ENCODE results near the gene NBPF3. TPM values are rescaled to one million over a fixed set of nuclear protein-coding genes. Genes with fewer than 3 reads are reported as not detected.
"Not testable (repeated sequence)": the region's sequence is repeated elsewhere in the genome, so short reads cannot be mapped to it uniquely, and the experiment has no call there.

Gene NBPF3
- total RNA-seq, 4 donors from 2014 or later = 3.8 to 23.0 (median 6.7) TPM

- H3K27me3 ChIP-seq = no peaks in the 10 kb centered on the region
- DNase-seq = no peak
- intact Hi-C loops (cut with DNase I; ENCODE audit: low total_unique reads) = no loop called here
- H3K9me3 ChIP-seq = no peaks in the 10 kb centered on the region
- H3K4me1 ChIP-seq = no peaks in the 10 kb centered on the region
- TF ChIP-seq POLR2A (IDR thresholded peaks at IDR 0.05) = no peak
- TF ChIP-seq, protein P1, sequence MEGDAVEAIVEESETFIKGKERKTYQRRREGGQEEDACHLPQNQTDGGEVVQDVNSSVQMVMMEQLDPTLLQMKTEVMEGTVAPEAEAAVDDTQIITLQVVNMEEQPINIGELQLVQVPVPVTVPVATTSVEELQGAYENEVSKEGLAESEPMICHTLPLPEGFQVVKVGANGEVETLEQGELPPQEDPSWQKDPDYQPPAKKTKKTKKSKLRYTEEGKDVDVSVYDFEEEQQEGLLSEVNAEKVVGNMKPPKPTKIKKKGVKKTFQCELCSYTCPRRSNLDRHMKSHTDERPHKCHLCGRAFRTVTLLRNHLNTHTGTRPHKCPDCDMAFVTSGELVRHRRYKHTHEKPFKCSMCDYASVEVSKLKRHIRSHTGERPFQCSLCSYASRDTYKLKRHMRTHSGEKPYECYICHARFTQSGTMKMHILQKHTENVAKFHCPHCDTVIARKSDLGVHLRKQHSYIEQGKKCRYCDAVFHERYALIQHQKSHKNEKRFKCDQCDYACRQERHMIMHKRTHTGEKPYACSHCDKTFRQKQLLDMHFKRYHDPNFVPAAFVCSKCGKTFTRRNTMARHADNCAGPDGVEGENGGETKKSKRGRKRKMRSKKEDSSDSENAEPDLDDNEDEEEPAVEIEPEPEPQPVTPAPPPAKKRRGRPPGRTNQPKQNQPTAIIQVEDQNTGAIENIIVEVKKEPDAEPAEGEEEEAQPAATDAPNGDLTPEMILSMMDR (IDR thresholded peaks at IDR 0.05) = no peak
- H3K36me3 ChIP-seq = no peaks in the 10 kb centered on the region
- H3K27ac ChIP-seq = peak overlapping the region; percentile 64 to 69
- peak overlapping the region; percentile 52 to 79 for H3K4me3 ChIP-seq
These were observed 604 bp upstream of the NBPF3 start for GRCh38 chr1:21439345-21439720.

GRCh38 chr1:21440630-21441125 is 741 bp downstream of the NBPF3 start:
- DNase-seq; H3K4me1 ChIP-seq; H3K36me3 ChIP-seq; H3K27me3 ChIP-seq; H3K9me3 ChIP-seq; intact Hi-C loops (cut with DNase I; ENCODE audit: low total_unique reads): not testable (repeated sequence)
- Histone ChIP-seq H3K27ac (peak overlapping the region; percentile 64 to 69), H3K4me3 (peak overlapping the region; percentile 52 to 79)

- H3K4me3 ChIP-seq; intact Hi-C loops (cut with DNase I; ENCODE audit: low total_unique reads); H3K4me1 ChIP-seq; H3K27ac ChIP-seq; H3K9me3 ChIP-seq; H3K36me3 ChIP-seq; DNase-seq; H3K27me3 ChIP-seq: not testable (repeated sequence)
These were observed 6.7 kb downstream of the NBPF3 start for GRCh38 chr1:21446647-21447046.

DNA sequence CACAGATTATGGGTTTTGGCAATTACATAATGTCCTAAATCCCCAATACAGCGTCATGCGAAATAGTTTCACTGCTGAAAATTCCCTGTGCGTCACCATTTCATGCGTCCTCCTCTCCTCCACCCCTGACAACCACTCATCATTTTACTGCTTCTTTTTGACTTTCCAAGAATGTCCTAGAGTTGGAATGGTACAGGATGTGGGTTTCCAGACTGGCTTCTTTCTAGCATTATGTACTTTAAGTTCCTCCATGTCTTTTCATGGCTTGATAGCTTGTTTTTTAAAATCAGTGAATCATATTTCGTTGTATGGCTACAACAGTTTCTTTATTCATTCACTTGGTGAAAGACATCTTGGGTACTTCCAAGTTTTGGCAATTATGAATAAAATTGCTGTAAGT is 7.4 kb downstream of the NBPF3 start:
- TF ChIP-seq, protein P1 (IDR thresholded peaks at IDR 0.05) = no peak
- TF ChIP-seq POLR2A (IDR thresholded peaks at IDR 0.05) = no peak
- Histone ChIP-seq H3K4me1 (no peaks in the 10 kb centered on the region), H3K27ac (no peak overlapping the region), H3K27me3 (no peaks in the 10 kb centered on the region), H3K36me3 (no peaks in the 10 kb centered on the region), H3K4me3 (no peak overlapping the region), H3K9me3 (no peaks in the 10 kb centered on the region)
- intact Hi-C loops (cut with DNase I; ENCODE audit: low total_unique reads) = no loop called here
- DNase-seq = no peak

DNA sequence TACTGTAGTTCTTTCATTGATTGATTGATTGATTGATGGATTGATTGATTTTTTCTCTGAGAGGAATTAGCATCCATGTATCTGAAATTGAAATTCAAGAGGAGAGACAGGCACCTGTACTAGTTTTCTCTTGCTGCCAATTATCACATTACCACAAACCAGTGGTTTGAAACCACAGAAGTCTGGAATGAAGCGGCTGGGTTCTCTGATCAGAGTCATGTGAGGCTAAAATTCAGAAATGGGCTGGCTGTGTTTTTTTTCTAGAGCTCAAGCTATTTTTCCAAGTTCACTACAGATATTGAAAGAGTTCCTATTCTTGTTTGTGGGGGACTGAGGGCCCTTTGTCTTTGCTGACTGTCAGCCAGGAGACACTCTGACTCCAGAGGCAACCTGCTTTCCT is 10.0 kb downstream of the NBPF3 start:
- TF ChIP-seq, protein P1 (IDR thresholded peaks at IDR 0.05) = no peak
- no peak for TF ChIP-seq POLR2A (IDR thresholded peaks at IDR 0.05)
- Histone ChIP-seq H3K4me3 (no peak overlapping the region), H3K27ac (no peak overlapping the region), H3K4me1 (no peaks in the 10 kb centered on the region), H3K27me3 (no peaks in the 10 kb centered on the region), H3K36me3 (no peaks in the 10 kb centered on the region), H3K9me3 (no peaks in the 10 kb centered on the region)
- DNase-seq = no peak
- intact Hi-C loops (cut with DNase I; ENCODE audit: low total_unique reads) = no loop called here

GRCh38 chr1:21451212-21451611 is 11.3 kb downstream of the NBPF3 start:
- Histone ChIP-seq H3K4me1 (no peaks in the 10 kb centered on the region), H3K36me3 (no peaks in the 10 kb centered on the region), H3K9me3 (no peaks in the 10 kb centered on the region), H3K4me3 (no peak overlapping the region), H3K27ac (no peak overlapping the region), H3K27me3 (no peaks in the 10 kb centered on the region)
- TF ChIP-seq, protein P1 (IDR thresholded peaks at IDR 0.05) = no peak
- no peak for TF ChIP-seq POLR2A (IDR thresholded peaks at IDR 0.05)
- intact Hi-C loops (cut with DNase I; ENCODE audit: low total_unique reads) = no loop called here
- no peak for DNase-seq

Data from uterus (tissue), 4 donors.